HepG2 (cell line): ENCODE data around the gene SRD5A3. TPM values are rescaled to one million over a fixed set of nuclear protein-coding genes. Genes with fewer than 3 reads are reported as not detected.

Experiments
- ATF7 ChIP-seq, 2 experiments: fragments of 450-650 bp in 1 of 2; sonication (generic) in 1 of 2; formaldehyde crosslinking in 1 of 2; IDR thresholded peaks; 2 replicates each; pipeline versions ENCODE4 v1.4.0 to v1.6.1; 2016 to 2020; ENCODE audit warnings: antibody characterized with exemption in 1 of 2, mild to moderate bottlenecking in 1 of 2, missing genetic modification reagents in 1 of 2
- ATRX ChIP-seq: sonication (generic); formaldehyde crosslinking; IDR thresholded peaks from 2 replicates; pipeline ENCODE4 v1.4.0; 2020; ENCODE audit warnings: missing genetic modification reagents, borderline replicate concordance
- DZIP1 ChIP-seq: sonication (generic); formaldehyde crosslinking; IDR thresholded peaks from 2 replicates; pipeline ENCODE4 v1.5.0; 2020; ENCODE audit warnings: mild to moderate bottlenecking, missing genetic modification reagents
- FOXM1 ChIP-seq: sonication (generic); formaldehyde crosslinking; IDR thresholded peaks from 2 replicates; pipeline ENCODE4 v1.5.0; 2020; ENCODE audit warnings: missing genetic modification reagents
- ISX ChIP-seq: sonication (generic); formaldehyde crosslinking; conservative IDR thresholded peaks from 2 replicates; pipeline ENCODE4 v1.5.0; 2020; ENCODE audit warnings: missing genetic modification reagents
- NCOA5 ChIP-seq: sonication (generic); formaldehyde crosslinking; IDR thresholded peaks from 2 replicates; pipeline ENCODE4 v1.4.0; 2020; ENCODE audit warnings: missing genetic modification reagents
- NFAT5 ChIP-seq: sonication (generic); formaldehyde crosslinking; IDR thresholded peaks from 2 replicates; pipeline ENCODE4 v1.4.0; 2020; ENCODE audit warnings: missing genetic modification reagents
- TSC22D2 ChIP-seq: sonication (generic); formaldehyde crosslinking; IDR thresholded peaks from 2 replicates; pipeline ENCODE4 v1.5.1; 2020; ENCODE audit warnings: missing genetic modification reagents, mild to moderate bottlenecking, borderline replicate concordance
- ZBTB38 ChIP-seq: sonication (generic); formaldehyde crosslinking; IDR thresholded peaks from 2 replicates; pipeline ENCODE4 v1.5.1; 2020; ENCODE audit warnings: mild to moderate bottlenecking, missing genetic modification reagents
- ZNF234 ChIP-seq: sonication (generic); formaldehyde crosslinking; conservative IDR thresholded peaks from 2 replicates; pipeline ENCODE4 v1.5.1; 2020; ENCODE audit warnings: mild to moderate bottlenecking, missing genetic modification reagents
- ZNF280D ChIP-seq: sonication (generic); formaldehyde crosslinking; IDR thresholded peaks from 2 replicates; pipeline ENCODE4 v1.5.1; 2020; ENCODE audit warnings: mild to moderate bottlenecking, missing genetic modification reagents
- ZNF543 ChIP-seq: sonication (generic); formaldehyde crosslinking; IDR thresholded peaks from 2 replicates; pipeline ENCODE4 v1.4.0; 2020; ENCODE audit warnings: mild to moderate bottlenecking, missing genetic modification reagents
- ZNF790 ChIP-seq: sonication (generic); formaldehyde crosslinking; IDR thresholded peaks from 2 replicates; pipeline ENCODE4 v1.8.0; 2022; ENCODE audit warnings: missing genetic modification reagents, mild to moderate bottlenecking, borderline replicate concordance
- ZSCAN22 ChIP-seq: sonication (generic); formaldehyde crosslinking; IDR thresholded peaks from 2 replicates; pipeline ENCODE4 v1.4.0; 2020; ENCODE audit warnings: mild to moderate bottlenecking, missing genetic modification reagents
- polyA plus RNA-seq, 8 experiments: library from polyadenylated mRNA; depleted of rRNA in 3 of 8; stranded (reverse) in 7 of 8; unstranded in 1 of 8; fragments of >200 nt; fragmentation: Illumina TruSeq in 4 of 8; extraction: Trizol in 4 of 8; gene quantifications; 2 replicates each; pipeline versions ENCODE4 v1.2.1 to v1.2.3, GENCODE V29; 2011 to 2016; ENCODE audit warnings: low read depth in 4 of 8, missing spikeins in 1 of 8, mixed read lengths in 1 of 8; ENCODE audit not compliant: insufficient read depth in 1 of 8
- total RNA-seq, 5 experiments: library from RNA; depleted of rRNA; stranded (reverse); fragments of >200 nt; fragmentation: Illumina TruSeq; extraction: Trizol; gene quantifications; 2 replicates each; pipeline ENCODE4 v1.2.3, GENCODE V29; 2016; ENCODE audit warnings: low read depth in 1 of 5
- TF ChIP-seq, protein P1 (sequence below): conservative IDR thresholded peaks from 2 replicates; pipeline ENCODE4 v1.6.1; 2018; ENCODE audit warnings: missing genetic modification reagents

Gene SRD5A3
- total and polyA plus RNA-seq, 2 of the 13 experiments (the other 11 are each of a cell fraction or from before 2014, with no cell fraction given) = 12.4 to 18.4 TPM

DNA sequence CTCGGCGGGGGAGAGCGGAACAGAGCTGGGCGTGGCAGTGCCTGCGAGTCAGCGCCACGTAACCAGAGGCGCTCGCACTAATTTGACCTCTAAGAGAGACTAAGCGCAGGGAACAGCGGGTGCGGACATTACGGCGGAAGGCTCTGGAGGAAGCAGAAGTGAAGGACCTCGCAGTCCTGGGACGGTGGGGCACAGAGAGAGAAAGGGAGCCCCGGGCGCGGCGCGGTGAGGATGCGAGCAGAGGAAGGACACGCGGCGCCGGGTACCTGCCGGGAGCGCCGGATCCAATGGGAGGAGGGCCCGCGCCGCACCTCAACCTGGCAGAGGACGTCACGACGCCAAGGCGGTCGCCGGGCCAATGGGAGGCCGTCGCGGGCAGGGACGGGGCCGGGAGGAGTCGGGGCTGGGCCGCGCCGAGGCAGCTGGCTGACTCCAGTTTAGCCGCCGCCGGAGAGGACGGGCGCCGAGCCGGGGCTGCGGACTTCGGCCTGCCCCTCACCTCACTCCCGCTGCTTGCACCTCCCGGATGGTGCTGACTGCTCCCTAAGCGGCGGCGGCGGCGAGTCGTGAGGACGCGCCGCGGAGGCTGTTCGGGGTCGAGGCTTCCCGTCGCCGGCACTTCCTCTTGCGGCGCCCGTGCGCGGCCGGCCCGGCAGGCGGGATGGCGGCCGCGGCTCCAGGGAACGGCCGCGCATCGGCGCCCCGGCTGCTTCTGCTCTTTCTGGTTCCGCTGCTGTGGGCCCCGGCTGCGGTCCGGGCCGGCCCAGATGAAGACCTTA lies 49.7 kb downstream of the SRD5A3 start, which contains the start of gene TMEM165 (continued):
- TF ChIP-seq NFAT5 (CRISPR knock-in tag) = no peak; the same call in 1 of the 2 replicates
- TF ChIP-seq, protein P1, sequence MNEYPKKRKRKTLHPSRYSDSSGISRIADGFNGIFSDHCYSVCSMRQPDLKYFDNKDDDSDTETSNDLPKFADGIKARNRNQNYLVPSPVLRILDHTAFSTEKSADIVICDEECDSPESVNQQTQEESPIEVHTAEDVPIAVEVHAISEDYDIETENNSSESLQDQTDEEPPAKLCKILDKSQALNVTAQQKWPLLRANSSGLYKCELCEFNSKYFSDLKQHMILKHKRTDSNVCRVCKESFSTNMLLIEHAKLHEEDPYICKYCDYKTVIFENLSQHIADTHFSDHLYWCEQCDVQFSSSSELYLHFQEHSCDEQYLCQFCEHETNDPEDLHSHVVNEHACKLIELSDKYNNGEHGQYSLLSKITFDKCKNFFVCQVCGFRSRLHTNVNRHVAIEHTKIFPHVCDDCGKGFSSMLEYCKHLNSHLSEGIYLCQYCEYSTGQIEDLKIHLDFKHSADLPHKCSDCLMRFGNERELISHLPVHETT = no peak; the same call in 1 of the 2 replicates
- TF ChIP-seq ZNF280D (CRISPR knock-in tag) = peak; percentile 88; the same call in 1 of the 2 replicates
- no peak for TF ChIP-seq ISX (CRISPR knock-in tag)
- TF ChIP-seq TSC22D2 (CRISPR knock-in tag) = no peak
- TF ChIP-seq ZBTB38 (CRISPR knock-in tag) = no peak; the same call in 1 of the 2 replicates
- TF ChIP-seq ZNF234 = no peak
- no peak for TF ChIP-seq NCOA5
- no peak for TF ChIP-seq ATRX
- no peak for TF ChIP-seq FOXM1 (CRISPR knock-in tag)
- no peak for TF ChIP-seq DZIP1 (CRISPR knock-in tag)
- peak; percentile 59; the same call in 1 of the 2 replicates for TF ChIP-seq ZNF790
- TF ChIP-seq ZSCAN22 (CRISPR knock-in tag) = no peak
- TF ChIP-seq ATF7 (IDR thresholded peaks at IDR 0.05) = no peak
- TF ChIP-seq ATF7 (CRISPR knock-in tag; IDR thresholded peaks at IDR 0.05) = 0 out of 2 replicates have a peak, but pooled peaks have one; percentile 51
- no peak for TF ChIP-seq ZNF543 (CRISPR knock-in tag)
